ENCODE measurements around the gene NOC4L.

NOC4L gene

GRCh38 chr12:132154341-132154761, 10.1 kb downstream of the NOC4L start:
- H3K79me1 ChIP-seq (ENCODE audit: low read length): no peaks in the 10 kb centered on the region
- H4K91ac ChIP-seq (ENCODE audit: low read depth, low read length): no peak overlapping the region
- no peaks in the 10 kb centered on the region for H3K4me1 ChIP-seq (ENCODE audit: control insufficient read depth in 1 of 2, insufficient read depth in 2 of 2, low read length in 2 of 2)
- H2BK120ac ChIP-seq (ENCODE audit: insufficient read depth, low read length, poor library complexity): no peak overlapping the region
- H3K4me3 ChIP-seq (ENCODE audit: low read depth, low read length): peak overlapping the region; percentile 29
- no peaks in the 10 kb centered on the region for H3K27me3 ChIP-seq (ENCODE audit: insufficient read depth, low read length)
- H3K36me3 ChIP-seq (ENCODE audit: control insufficient read depth in 1 of 2, insufficient read depth in 2 of 2, low read length in 2 of 2): peaks cover 22 to 45% of the 10 kb centered on the region in 2 experiments
- H2BK5ac ChIP-seq (ENCODE audit: low read depth, low read length, poor library complexity): no peak overlapping the region
- H2BK12ac ChIP-seq (ENCODE audit: low read length): no peak overlapping the region
- H3K23ac ChIP-seq (ENCODE audit: low read length): no peak overlapping the region
- H3K14ac ChIP-seq (ENCODE audit: low read length): no peak overlapping the region
- H4K8ac ChIP-seq (ENCODE audit: low read depth, low read length): no peak overlapping the region
- H3K18ac ChIP-seq (ENCODE audit: low read length): no peak overlapping the region
- H4K12ac ChIP-seq (ENCODE audit: low read depth, low read length): no peak overlapping the region
- no peak overlapping the region for H3K4ac ChIP-seq (ENCODE audit: low read depth, low read length)
- H3K9ac ChIP-seq (ENCODE audit: low read length): no peak overlapping the region
- WGBS (ENCODE audit: extremely low coverage, insufficient coverage, insufficient read length): no CpG with 5 or more reads among the region's 21 CpGs
- peak; percentile 16 to 27 for DNase-seq
- H3K9me3 ChIP-seq (ENCODE audit: insufficient read depth, low read depth, low read length): peaks cover 30% of the 10 kb centered on the region
- no peaks in the 10 kb centered on the region for H3K79me2 ChIP-seq (ENCODE audit: control insufficient read depth, insufficient read depth, low read length, poor library complexity)
- no peak overlapping the region for H3K27ac ChIP-seq (ENCODE audit: low read depth, low read length)
- no peak overlapping the region for H2AFZ ChIP-seq (ENCODE audit: insufficient read depth, low read length, poor library complexity)
- no peak overlapping the region for H2AK5ac ChIP-seq (ENCODE audit: low read length)
- no peak overlapping the region for H3K4me2 ChIP-seq (ENCODE audit: low read length)

DNA sequence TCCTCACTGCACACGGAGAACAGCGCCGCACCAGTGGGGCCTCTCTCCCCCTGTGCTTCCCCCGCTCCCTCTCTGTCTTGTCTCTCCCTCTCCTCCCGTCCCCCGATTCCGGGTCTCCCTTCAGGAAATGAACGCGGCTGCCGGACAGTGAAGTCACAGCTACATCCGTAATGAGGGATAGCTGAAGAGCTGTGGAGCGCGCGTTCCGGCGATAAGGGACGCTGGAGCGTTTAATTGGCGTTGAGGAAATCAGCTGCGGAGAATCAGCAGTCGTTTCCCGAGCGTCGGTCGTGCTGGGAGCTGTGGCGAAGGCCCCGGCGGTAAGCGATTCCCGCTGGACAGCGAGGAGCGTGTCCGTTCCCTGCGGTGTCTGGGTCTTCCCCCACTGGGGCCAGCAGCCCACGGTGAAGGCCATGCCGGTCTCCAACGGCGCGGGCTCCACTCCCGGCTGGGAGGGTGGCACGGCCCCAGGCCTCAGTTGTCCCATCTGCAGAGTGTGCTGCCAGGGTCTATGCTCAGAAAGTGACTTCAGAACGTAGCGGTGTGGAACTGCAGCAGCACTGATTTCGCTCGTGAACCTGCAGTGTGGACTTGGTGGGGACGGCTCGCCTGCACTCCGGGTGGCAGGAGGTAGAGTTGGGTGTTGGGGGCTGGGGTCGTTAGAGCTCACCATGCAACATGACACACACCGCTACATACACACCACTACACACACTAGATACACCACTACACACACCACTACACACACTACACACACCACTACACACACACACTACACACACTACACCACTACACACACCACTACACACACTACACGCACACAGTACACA, 10.9 kb downstream of the NOC4L start:
- Histone ChIP-seq H3K14ac (ENCODE audit: low read length) (no peak overlapping the region), H3K9ac (ENCODE audit: low read length) (peak overlapping the region; percentile 1), H3K4me3 (ENCODE audit: low read depth, low read length) (no peak overlapping the region), H2BK5ac (ENCODE audit: low read depth, low read length, poor library complexity) (no peak overlapping the region), H3K9me3 (ENCODE audit: insufficient read depth, low read depth, low read length) (peaks cover 28% of the 10 kb centered on the region), H3K27ac (ENCODE audit: low read depth, low read length) (no peak overlapping the region), H3K23ac (ENCODE audit: low read length) (no peak overlapping the region), H4K12ac (ENCODE audit: low read depth, low read length) (no peak overlapping the region), H3K27me3 (ENCODE audit: insufficient read depth, low read length) (no peaks in the 10 kb centered on the region), H3K36me3 (ENCODE audit: control insufficient read depth in 1 of 2, insufficient read depth in 2 of 2, low read length in 2 of 2) (peaks cover 20 to 43% of the 10 kb centered on the region in 2 experiments), H3K79me2 (ENCODE audit: control insufficient read depth, insufficient read depth, low read length, poor library complexity) (no peaks in the 10 kb centered on the region), H3K4me1 (ENCODE audit: control insufficient read depth in 1 of 2, insufficient read depth in 2 of 2, low read length in 2 of 2) (no peaks in the 10 kb centered on the region), H3K4ac (ENCODE audit: low read depth, low read length) (no peak overlapping the region), H4K91ac (ENCODE audit: low read depth, low read length) (no peak overlapping the region), H2AFZ (ENCODE audit: insufficient read depth, low read length, poor library complexity) (no peak overlapping the region), H3K18ac (ENCODE audit: low read length) (no peak overlapping the region), H2AK5ac (ENCODE audit: low read length) (no peak overlapping the region), H3K4me2 (ENCODE audit: low read length) (no peak overlapping the region), H2BK12ac (ENCODE audit: low read length) (no peak overlapping the region), H3K79me1 (ENCODE audit: low read length) (no peaks in the 10 kb centered on the region), H4K8ac (ENCODE audit: low read depth, low read length) (no peak overlapping the region), H2BK120ac (ENCODE audit: insufficient read depth, low read length, poor library complexity) (no peak overlapping the region)
- peak in 1 of 2 donors; percentile 16 for DNase-seq
- WGBS (ENCODE audit: extremely low coverage, insufficient coverage, insufficient read length): 100% methylated on average over 1 of the region's 51 CpGs

DNA sequence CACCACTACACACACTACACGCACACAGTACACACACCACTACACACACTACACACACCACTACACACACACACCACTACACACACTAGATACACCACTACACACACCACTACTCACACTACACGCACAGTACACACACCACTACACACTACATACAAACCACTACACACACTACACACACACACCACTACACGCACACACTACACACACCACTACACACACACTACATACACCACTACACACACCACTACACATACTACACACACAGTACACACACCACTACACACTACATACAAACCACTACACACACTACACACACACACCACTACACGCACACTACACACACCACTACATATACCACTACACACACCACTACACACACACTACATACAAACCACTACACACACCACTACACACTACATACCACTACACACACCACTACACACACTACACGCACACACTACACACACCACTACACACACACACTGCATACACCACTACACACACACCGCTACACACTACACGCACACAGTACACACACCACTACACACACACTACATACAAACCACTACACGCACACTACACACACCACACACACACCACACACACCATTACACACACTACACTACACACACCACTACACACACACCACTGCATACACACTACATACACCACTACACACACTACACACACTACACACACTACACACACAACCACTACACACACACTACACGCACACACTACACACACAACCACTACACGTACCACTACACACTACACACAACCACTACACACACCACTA, 11.7 kb downstream of the NOC4L start:
- Histone ChIP-seq H3K18ac (ENCODE audit: low read length) (no peak overlapping the region), H3K14ac (ENCODE audit: low read length) (no peak overlapping the region), H2BK12ac (ENCODE audit: low read length) (no peak overlapping the region), H3K79me1 (ENCODE audit: low read length) (no peaks in the 10 kb centered on the region), H2BK120ac (ENCODE audit: insufficient read depth, low read length, poor library complexity) (no peak overlapping the region), H2AK5ac (ENCODE audit: low read length) (no peak overlapping the region), H3K36me3 (ENCODE audit: control insufficient read depth in 1 of 2, insufficient read depth in 2 of 2, low read length in 2 of 2) (peaks cover 17 to 43% of the 10 kb centered on the region in 2 experiments), H3K4me1 (ENCODE audit: control insufficient read depth in 1 of 2, insufficient read depth in 2 of 2, low read length in 2 of 2) (no peaks in the 10 kb centered on the region), H4K12ac (ENCODE audit: low read depth, low read length) (no peak overlapping the region), H4K8ac (ENCODE audit: low read depth, low read length) (no peak overlapping the region), H3K79me2 (ENCODE audit: control insufficient read depth, insufficient read depth, low read length, poor library complexity) (no peaks in the 10 kb centered on the region), H3K4ac (ENCODE audit: low read depth, low read length) (no peak overlapping the region), H3K4me3 (ENCODE audit: low read depth, low read length) (peak overlapping the region; percentile 42), H2AFZ (ENCODE audit: insufficient read depth, low read length, poor library complexity) (no peak overlapping the region), H2BK5ac (ENCODE audit: low read depth, low read length, poor library complexity) (no peak overlapping the region), H3K9me3 (ENCODE audit: insufficient read depth, low read depth, low read length) (peaks cover 28% of the 10 kb centered on the region), H3K23ac (ENCODE audit: low read length) (peak overlapping the region; percentile 29), H3K27me3 (ENCODE audit: insufficient read depth, low read length) (no peaks in the 10 kb centered on the region), H3K9ac (ENCODE audit: low read length) (no peak overlapping the region), H4K91ac (ENCODE audit: low read depth, low read length) (no peak overlapping the region), H3K27ac (ENCODE audit: low read depth, low read length) (no peak overlapping the region), H3K4me2 (ENCODE audit: low read length) (no peak overlapping the region)
- WGBS (ENCODE audit: extremely low coverage, insufficient coverage, insufficient read length): 100% methylated on average over 7 of the region's 10 CpGs
- DNase-seq: no peak

DNA sequence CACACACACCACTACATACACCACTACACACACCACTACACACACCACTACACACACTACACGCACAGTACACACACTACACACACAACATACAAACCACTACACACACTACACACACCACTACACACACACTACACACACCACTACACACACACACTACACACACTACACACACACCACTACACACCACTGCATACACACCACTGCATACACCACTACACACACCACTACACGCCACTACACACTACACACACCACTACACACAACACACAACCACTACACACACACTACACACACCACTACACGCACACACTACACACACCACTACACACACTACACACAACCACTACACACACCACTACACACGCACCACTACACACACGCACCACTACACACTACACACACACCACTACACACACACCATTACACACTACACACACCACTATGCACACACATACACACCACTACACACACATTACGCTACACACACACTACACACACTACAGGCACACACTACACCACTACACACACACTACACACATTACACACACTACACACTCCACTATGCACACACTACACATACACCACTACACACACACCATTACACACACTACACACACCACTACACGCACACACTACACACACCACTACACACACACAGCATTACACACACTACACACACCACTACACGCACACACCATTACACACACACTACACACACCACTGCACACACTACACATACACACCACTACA, 12.5 kb downstream of the NOC4L start:
- peaks cover 11 to 36% of the 10 kb centered on the region in 2 experiments for H3K36me3 ChIP-seq (ENCODE audit: control insufficient read depth in 1 of 2, insufficient read depth in 2 of 2, low read length in 2 of 2)
- peak overlapping the region; percentile 99 for H3K23ac ChIP-seq (ENCODE audit: low read length)
- no peak overlapping the region for H3K27ac ChIP-seq (ENCODE audit: low read depth, low read length)
- no peak for DNase-seq
- H2BK5ac ChIP-seq (ENCODE audit: low read depth, low read length, poor library complexity): no peak overlapping the region
- H3K9ac ChIP-seq (ENCODE audit: low read length): no peak overlapping the region
- H3K79me2 ChIP-seq (ENCODE audit: control insufficient read depth, insufficient read depth, low read length, poor library complexity): no peaks in the 10 kb centered on the region
- H3K4me2 ChIP-seq (ENCODE audit: low read length): no peak overlapping the region
- no peak overlapping the region for H3K18ac ChIP-seq (ENCODE audit: low read length)
- H2AFZ ChIP-seq (ENCODE audit: insufficient read depth, low read length, poor library complexity): no peak overlapping the region
- H3K9me3 ChIP-seq (ENCODE audit: insufficient read depth, low read depth, low read length): peaks cover 28% of the 10 kb centered on the region
- no peaks in the 10 kb centered on the region for H3K4me1 ChIP-seq (ENCODE audit: control insufficient read depth in 1 of 2, insufficient read depth in 2 of 2, low read length in 2 of 2)
- no peaks in the 10 kb centered on the region for H3K27me3 ChIP-seq (ENCODE audit: insufficient read depth, low read length)
- 100% methylated on average over 7 of the region's 8 CpGs for WGBS (ENCODE audit: extremely low coverage, insufficient coverage, insufficient read length)
- H3K79me1 ChIP-seq (ENCODE audit: low read length): no peaks in the 10 kb centered on the region
- no peak overlapping the region for H2BK120ac ChIP-seq (ENCODE audit: insufficient read depth, low read length, poor library complexity)
- H3K4ac ChIP-seq (ENCODE audit: low read depth, low read length): no peak overlapping the region
- H3K4me3 ChIP-seq (ENCODE audit: low read depth, low read length): peak overlapping the region; percentile 42
- H4K91ac ChIP-seq (ENCODE audit: low read depth, low read length): no peak overlapping the region
- no peak overlapping the region for H3K14ac ChIP-seq (ENCODE audit: low read length)
- H4K8ac ChIP-seq (ENCODE audit: low read depth, low read length): no peak overlapping the region
- no peak overlapping the region for H4K12ac ChIP-seq (ENCODE audit: low read depth, low read length)
- H2AK5ac ChIP-seq (ENCODE audit: low read length): no peak overlapping the region
- H2BK12ac ChIP-seq (ENCODE audit: low read length): no peak overlapping the region

All from trophoblast cell (in vitro differentiated cells and primary cell).